ENCODE measurements around the gene HIF3A. TPM values are rescaled to one million over a fixed set of nuclear protein-coding genes. Genes with fewer than 3 reads are reported as not detected.
A peak's percentile ranks its signal among the peaks of the same experiment; 100 is the strongest.

HIF3A gene
- total and polyA plus RNA-seq, 9 of the 15 experiments (the other 6 are each of a cell fraction or from before 2014, with no cell fraction given) = 0.29 TPM; not detected in 8

DNA sequence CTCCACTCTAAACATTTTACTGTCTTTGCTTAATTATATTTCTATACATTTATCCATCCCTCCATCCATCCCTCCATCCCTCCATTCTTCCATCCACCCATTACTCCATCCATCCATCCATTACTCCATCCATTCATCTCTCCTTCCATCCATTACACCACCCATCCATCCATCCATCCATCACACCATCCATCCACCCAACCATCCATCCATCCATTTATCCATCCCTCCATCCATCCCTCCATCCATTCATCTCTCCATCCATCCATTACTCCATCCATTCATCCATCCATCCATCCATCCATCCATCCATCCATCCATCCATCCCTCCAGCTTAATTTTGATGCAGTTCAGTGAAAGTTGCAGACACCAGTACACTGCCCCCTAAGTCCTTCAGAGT, 5.0 kb upstream of the HIF3A start (continued):
- TF ChIP-seq, protein P1, sequence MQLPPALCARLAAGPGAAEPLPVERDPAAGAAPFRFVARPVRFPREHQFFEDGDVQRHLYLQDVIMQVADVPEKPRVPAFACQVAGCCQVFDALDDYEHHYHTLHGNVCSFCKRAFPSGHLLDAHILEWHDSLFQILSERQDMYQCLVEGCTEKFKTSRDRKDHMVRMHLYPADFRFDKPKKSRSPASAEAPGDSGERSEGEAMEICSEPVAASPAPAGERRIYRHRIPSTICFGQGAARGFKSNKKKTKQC (CRISPR knock-in tag; IDR thresholded peaks at IDR 0.05) = no peak
- TF ChIP-seq TSC22D4 (tag; IDR thresholded peaks at IDR 0.05) (0 out of 2 replicates have a peak, but pooled peaks have one; percentile 29), NCOA1 (IDR thresholded peaks at IDR 0.05; ENCODE audit: low read depth) (no peak), NBN (IDR thresholded peaks at IDR 0.05; ENCODE audit: low read depth) (no peak), PTBP1 (IDR thresholded peaks at IDR 0.05; ENCODE audit: low read depth, low read length) (no peak), ZNF785 (CRISPR knock-in tag; IDR thresholded peaks at IDR 0.05) (no peak), RBM17 (IDR thresholded peaks at IDR 0.05; ENCODE audit: borderline replicate concordance, low read depth, low read length) (no peak), CBX8 (IDR thresholded peaks at IDR 0.05; ENCODE audit: borderline replicate concordance, extremely low read depth, low read depth, low read length, poor library complexity, severe bottlenecking) (no peak), ELF4 (CRISPR knock-in tag; IDR thresholded peaks at IDR 0.05) (0 out of 2 replicates have a peak, but pooled peaks have one; percentile 46), RBM39 (optimal IDR thresholded peaks at IDR 0.05; ENCODE audit: low read depth, low read length) (no peak)
- TF ChIP-seq, protein P2, sequence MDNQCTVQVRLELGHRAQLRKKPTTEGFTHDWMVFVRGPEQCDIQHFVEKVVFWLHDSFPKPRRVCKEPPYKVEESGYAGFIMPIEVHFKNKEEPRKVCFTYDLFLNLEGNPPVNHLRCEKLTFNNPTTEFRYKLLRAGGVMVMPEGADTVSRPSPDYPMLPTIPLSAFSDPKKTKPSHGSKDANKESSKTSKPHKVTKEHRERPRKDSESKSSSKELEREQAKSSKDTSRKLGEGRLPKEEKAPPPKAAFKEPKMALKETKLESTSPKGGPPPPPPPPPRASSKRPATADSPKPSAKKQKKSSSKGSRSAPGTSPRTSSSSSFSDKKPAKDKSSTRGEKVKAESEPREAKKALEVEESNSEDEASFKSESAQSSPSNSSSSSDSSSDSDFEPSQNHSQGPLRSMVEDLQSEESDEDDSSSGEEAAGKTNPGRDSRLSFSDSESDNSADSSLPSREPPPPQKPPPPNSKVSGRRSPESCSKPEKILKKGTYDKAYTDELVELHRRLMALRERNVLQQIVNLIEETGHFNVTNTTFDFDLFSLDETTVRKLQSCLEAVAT (IDR thresholded peaks at IDR 0.05) = no peak
- TF ChIP-seq, protein P3, sequence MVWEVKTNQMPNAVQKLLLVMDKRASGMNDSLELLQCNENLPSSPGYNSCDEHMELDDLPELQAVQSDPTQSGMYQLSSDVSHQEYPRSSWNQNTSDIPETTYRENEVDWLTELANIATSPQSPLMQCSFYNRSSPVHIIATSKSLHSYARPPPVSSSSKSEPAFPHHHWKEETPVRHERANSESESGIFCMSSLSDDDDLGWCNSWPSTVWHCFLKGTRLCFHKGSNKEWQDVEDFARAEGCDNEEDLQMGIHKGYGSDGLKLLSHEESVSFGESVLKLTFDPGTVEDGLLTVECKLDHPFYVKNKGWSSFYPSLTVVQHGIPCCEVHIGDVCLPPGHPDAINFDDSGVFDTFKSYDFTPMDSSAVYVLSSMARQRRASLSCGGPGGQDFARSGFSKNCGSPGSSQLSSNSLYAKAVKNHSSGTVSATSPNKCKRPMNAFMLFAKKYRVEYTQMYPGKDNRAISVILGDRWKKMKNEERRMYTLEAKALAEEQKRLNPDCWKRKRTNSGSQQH (CRISPR knock-in tag; IDR thresholded peaks at IDR 0.05) = 0 out of 2 replicates have a peak, but pooled peaks have one; percentile 54
